GM19395 (cell line): ENCODE data around the gene HDAC7.

Source experiments
- ATAC-seq: cut with Tn5 transposase; IDR thresholded peaks from one replicate; pipeline ENCODE4 v1.9.1; 2021; ENCODE audit warnings: mild to moderate bottlenecking, moderate library complexity; ENCODE audit not compliant: unreplicated experiment

HDAC7 gene

DNA sequence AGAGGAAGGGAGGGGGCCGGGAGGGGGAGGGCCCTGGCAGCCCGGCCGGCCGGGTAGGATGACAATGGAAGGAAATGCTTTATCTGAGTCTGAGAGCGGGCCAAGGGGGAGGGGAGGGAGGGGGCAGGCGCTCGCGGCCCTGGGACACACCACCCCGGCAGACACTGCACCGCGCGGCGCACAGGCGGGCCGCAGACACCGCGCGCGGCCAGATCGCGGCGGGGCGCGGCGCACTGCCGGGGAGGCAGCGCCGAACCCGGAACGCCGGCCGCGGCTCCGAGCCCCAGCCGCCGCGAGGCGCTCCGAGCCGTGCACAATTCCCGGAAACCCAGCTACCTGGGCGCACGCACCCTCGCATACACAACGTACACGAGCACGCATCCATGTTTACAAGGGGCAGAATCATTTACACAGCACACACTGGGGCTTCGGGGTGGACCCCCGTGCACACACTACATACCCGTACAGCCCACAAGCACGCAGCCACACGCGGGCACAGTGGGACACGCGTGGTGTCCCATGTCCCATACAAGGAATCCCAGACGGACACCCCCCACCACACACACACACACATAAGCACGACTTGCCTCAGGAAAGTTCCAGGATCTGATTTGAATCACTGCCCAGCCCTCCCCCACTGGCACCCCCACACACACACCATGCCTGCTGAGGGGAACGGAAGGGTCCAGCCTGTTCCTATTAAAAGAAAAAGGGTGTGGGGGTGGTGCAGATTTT lies at the start of gene HDAC7:
Gene HDAC7 (minus strand): TSS at position 8 of the 735 bp plus-strand sequence. CDS start 118 bp downstream, outside the sequence.
- ATAC-seq = peak; percentile 45

DNA sequence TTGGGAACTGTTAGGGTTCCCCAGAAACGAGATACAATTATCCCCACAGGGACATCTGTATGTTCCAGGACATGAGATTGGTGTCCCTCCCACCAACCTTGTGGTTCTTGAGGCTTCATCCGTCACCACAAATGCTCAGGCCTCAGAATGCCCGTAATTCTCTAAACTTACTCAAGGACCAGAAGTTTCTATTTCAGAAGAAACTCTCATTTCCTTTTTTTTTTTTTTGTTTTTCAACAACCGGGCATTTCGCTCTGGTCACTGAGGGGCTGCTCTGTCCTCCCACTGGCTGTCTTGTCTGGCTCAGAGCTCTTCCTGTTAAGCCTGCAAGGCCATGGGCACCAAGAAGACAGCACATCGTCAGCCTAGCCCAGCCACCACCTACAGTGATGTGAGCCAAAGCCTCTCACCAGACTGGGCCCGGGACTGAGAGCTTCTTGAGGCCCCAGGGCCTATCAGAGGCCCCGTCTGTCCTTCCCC lies 48.9 kb upstream of the HDAC7 start:
- peak; percentile 67 for ATAC-seq

DNA sequence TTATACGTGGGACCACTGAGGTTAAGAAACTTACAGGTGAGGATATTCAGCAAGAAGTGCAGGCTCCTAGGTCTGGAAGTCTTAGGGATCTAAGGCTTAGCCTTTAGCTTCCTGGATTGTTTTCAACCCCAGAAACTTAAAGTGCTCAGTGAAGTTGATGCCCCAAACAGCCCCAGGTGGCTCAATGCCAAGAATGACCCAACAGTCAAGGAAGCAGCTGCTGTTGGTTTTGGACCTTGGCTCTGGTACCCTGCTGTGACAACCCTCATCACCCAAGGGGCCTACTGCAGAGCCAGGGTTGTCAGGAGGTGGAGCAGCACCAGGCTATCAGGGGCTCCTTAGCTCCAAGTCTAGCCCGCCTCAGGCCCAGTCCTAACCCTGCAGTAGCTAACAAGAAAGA lies 48.3 kb upstream of the HDAC7 start:
- ATAC-seq = peak; percentile 7

DNA sequence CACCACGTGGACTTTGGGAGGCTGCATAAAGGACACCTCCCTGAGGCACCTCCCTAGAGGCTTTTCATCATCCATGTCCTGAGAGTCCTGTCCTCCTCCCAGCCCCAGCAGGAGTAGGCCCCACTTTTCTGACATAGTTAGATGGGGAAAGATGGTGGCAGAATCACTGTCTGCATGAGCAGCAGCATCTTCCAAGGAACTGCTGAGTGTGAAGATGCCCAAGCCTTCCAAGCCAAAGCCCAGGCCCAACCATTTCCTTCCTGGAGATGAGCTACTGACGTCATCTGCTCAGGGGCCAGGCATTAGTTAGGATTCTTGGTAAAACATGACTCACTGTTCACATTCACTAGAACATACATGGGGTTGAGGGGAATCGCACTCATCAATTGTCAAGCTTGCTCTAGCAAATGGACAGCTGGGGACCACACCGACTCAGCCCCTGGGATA lies 47.8 kb upstream of the HDAC7 start:
- no peak for ATAC-seq

DNA sequence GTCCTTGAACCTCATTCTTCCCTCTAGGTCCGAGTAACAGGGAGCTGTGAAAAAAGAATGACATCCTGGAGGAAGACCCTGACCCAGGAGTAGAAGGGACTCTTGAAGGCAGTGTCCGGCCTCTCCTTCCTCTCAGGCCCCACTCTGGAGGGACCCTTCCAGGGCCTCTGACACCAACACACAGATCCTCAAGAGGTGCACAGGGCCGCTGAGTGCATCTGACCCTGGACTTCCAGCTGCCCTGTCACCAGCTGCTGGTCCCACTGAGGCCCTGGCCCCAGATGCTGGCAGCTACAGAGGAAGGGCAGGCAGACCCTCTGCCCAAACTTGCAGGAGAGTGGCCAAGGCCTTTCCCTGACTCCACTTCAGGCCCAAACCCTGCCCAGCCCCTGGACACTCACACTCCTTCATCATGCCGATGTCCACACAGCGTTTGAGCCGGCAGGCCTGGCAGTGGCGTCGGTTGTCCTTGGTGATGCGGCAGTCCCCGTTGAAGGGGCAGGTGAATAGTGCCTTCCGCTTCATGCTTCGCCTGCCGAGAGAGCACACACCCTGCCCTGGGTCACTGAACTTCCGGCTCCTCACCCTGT lies 45.0 kb upstream of the HDAC7 start:
- no peak for ATAC-seq

DNA sequence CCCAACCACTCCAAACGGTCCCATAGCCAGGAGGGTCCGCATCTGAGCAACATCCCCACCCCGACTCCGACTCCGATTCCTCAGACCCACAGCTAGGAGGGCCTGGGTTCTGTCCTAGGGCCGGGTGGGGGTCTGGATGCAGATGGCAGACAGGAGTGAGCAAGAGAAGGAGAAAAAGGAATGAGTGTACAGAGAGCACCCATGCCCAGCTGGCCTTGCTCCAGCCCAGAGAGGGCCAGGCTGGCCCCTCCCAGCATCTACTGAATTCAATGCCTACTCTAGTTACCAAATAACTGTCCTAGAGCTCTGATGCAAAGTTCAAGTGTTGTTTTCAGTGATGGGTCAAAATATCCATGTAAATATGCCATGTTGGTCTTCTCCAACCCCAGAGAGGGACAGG lies 44.3 kb upstream of the HDAC7 start:
- no peak for ATAC-seq

DNA sequence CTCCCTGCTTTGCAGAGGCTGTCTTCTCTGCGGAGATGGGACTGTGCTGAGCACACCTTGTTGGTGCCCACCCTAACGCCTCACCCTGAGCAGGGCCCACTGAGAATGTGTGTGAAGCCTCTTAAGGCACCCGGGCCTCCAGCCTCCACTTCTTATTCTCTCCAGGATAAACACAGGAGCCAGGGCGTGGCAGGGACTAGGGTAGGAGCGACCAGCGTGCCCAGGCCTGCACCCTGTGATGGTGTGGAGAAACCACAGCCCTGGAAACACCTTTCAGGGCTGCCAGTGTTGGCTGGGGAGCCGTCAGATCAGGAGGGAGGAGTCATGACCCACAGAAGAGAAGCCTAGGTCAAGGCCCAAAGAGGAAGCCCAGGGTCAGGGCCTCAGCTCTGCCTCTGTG lies 43.8 kb upstream of the HDAC7 start:
- no peak for ATAC-seq

DNA sequence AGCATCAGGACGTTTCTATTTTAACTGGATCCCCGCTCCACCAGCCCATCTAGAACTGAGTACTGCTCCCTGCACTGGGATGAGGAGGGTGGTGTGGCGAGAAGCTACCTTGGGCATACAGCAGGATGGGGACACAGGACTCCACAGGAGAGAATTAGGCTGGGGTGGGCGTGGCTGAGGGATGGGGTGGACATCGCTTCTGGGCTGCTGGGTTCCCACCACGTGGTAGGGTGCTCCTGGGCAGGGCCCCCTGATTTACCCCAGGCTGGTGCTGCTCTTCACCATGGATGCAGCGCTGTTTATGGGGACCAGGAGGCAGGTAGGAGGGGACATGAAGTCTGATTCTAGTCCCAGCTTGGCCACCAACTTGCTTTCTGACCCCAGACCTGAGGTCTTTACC lies 43.2 kb upstream of the HDAC7 start:
- ATAC-seq = no peak

DNA sequence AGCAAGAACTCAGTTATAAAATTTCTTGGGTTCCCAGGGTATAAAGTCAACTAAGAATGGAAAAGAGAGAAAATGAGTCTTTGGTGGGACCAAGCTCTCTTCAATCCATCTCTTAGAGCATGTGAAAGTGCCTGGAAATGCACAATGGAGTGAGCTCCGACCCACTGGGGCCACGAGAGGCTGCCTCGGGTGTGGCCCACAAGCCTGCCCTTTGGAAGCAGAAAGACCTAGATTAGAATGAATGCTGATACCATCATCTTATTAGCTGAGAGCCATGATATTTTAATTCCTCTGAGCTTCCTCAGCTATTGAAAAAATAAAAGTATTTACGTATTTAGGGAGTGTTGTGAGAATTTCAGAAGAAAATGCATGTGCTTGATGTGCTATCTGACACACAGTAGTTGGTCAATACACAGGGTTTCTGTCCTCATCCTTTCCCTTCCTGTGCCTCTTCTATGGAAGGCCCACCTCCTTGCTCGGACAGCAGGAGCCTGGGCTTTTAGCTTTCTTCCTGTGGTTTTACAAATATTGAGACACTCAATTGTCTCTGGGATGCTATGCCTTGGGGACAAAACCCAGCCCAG lies 42.6 kb upstream of the HDAC7 start:
- ATAC-seq = no peak

DNA sequence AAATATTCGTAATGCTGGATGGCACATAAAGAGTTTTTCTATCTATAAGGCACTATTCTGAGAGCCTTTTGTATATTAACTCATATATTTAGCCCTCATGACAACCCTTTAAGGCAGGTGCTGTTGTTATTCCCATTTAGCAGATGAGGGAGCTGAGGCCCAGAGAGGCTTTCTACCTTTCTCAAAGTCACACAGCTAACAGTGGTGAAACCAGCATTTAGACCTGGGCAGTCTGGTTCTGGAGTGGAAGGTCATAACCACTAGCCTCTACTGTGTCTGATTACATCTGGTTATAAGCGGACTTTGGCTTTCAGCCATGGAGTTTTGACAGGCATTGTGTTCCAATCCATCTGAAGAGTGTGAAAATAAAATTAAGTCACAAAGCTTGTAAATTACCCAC lies 41.2 kb upstream of the HDAC7 start:
- ATAC-seq = no peak

DNA sequence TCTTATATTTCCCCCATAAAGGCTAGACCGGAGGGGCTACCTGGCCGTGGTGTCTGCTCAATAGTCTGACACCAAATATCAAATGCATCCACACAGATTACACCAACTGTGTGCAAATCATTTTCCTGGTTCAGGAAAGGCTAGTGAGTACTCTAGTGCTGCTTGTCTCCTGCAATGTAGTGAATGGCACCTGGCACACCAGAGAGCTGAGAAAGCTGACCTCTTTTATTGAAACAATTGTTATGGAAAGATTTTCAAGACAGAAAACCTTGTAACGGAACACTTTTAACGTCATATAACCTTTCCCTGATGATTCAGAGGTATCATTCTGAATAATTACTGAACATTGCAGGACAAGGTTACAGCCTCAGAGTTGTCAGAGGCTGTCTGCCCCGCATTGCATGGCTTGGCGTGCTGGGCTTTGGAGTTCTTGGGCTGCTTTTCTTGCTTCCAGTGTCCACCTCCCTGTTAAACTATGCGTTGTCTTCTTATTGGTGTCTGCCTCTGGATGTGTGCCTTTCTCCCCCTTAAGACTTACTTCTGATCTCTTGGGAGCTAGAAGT lies 40.7 kb upstream of the HDAC7 start:
- ATAC-seq = no peak

DNA sequence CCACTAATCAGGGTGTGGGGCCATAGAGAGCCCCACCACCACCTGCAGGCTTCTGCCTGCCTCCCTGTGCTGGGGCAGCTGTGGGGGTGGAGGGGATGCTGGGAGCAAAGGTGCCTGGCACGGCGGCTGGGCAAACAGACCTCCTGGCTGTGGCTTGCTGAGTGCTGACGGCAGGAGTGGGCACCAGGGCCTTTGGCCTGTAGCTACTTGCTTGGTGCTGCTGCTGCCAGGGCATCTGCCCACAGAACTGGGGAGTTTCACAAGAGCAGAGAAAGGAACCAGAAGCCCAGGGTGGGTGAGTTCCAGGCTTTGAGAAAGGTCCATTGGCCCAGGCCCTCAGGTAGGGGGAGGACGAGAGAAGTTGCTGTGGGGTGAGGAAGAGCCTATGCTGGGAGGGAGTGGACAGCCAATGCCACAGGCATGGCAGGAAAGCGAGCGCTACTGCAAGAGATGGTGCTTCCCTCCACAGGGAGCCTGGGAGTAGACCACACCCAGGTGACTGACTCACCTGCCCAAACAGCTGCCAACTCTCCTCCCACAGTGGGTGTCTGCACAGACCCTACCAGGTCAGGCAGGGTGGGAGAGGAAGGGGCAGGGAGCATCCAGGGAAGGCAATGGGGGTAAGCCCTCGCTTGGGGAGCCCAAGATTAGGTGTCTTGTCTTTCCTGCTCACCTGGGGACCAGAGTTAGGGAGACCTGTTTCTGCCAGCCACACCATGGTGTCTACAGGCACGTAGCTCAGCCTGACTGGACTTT lies 39.0 kb upstream of the HDAC7 start:
- ATAC-seq = no peak

DNA sequence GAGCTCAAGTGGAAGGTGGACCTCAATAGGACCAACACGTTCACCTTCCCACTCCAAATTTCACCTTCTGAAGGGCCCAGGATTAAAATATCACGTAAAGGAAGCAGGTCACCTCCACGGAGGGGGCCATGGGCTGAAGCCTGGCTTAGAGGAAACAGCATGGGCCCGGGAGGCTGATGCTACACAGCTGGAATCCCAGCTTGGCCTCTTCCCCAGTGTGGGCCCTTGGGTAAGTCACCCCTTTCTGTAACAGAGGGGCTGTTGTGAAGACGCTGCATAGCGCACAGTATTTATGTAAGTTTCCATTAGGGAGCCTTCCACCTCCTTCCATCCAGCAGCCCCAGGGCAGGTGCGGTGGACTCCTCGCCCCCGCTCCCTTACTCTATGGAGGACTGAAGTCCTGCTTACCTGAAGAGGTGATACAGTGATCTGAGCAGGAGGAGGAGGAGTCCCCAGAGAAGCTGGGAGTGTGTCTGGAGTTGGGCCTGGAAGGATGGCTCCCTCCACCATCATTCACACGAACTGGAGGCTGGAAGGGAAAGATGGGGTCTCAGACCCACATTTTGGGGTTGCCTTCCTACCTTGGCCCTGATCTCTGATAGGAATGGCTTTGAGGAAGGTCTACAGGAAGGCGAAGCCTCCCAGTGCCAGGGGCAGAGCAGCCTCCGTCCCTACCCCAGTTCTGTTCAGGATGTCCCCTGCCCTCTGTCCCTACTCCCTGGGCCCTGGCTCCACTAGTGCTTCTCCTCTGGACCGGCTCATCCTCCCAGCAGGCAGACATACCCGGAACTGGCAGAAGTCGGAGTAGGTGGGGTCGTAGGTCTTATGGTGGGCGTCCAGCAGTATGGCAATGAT lies 37.2 kb upstream of the HDAC7 start:
- ATAC-seq = no peak

DNA sequence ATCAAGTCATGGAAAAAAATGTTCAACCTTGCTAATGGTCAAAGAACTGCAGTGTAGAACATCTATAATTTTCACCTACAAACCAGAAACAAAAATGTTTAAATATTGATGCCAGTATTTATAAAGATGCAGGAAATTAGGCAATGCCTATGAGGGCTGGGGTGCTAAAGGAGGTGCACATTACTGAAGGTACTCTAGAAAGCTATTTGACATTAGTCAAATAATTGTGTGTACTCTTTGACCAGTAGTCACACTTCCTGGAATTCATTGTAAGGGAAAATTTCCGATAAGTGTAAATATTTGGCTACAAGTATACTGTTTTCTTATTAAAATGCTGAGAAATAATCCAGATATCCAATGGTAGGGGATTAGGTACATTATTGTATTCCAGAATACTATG lies 36.4 kb upstream of the HDAC7 start:
- ATAC-seq = no peak

DNA sequence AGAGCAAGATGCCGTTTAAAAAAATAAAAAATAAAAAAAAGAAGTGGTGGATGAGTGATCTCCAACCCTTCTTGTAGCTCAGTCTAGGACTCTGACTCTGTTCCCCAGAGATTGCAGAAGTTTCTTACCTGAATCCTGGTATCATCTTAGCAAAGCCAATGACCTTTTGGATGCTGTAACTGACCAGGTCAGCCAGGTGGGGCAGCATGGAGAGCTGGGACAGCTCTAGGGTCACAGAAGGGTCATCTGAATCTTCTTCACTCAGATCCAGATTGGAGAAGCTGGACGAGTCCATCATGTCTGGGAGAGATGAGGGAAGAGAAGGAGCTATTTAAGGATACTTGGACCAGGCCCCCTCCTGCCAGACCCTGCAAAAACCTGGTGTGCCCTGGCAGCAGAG lies 35.8 kb upstream of the HDAC7 start:
- no peak for ATAC-seq

DNA sequence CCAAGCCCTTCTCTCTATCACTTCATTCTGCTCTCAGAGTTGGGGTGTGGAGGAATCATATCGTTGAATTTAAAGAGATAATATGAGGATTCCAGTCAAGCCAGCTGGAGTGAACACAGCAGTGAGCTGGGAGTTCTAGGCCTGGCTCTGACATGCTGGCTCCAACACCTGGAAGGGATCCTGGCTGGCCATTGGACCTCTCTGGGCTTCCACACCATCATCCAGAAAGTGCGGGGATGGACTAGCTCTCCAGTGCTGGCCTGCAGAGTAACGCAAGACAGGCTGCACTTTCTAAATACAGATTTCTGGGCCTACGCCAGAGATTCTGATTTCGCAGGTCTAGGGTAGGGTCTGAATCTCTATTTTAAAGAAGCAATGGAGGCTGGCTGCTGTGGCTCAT lies 34.8 kb upstream of the HDAC7 start:
- no peak for ATAC-seq

DNA sequence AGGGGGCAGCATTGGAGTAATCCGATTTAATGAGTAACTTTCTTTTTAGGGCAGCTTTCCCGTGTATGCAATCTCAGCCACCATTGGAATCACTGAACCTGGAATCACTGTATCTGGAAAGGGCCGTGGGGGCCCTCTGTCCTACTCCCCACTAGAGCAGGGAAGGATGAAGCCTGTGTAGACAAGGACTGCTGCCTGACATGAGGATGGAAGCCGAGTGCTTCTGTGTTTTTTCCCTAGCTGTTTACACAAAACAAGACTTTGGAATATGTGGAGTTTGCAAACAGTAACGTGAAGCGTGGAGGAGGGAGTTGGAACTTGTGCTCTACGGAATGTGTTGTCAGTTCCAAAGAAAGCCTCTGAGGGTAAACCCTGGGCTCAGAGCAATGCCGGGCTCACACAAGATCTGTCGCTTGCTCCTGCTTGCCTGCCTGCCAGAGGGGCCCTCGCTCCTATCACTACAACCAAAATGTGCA lies 32.4 kb upstream of the HDAC7 start:
- no peak for ATAC-seq

DNA sequence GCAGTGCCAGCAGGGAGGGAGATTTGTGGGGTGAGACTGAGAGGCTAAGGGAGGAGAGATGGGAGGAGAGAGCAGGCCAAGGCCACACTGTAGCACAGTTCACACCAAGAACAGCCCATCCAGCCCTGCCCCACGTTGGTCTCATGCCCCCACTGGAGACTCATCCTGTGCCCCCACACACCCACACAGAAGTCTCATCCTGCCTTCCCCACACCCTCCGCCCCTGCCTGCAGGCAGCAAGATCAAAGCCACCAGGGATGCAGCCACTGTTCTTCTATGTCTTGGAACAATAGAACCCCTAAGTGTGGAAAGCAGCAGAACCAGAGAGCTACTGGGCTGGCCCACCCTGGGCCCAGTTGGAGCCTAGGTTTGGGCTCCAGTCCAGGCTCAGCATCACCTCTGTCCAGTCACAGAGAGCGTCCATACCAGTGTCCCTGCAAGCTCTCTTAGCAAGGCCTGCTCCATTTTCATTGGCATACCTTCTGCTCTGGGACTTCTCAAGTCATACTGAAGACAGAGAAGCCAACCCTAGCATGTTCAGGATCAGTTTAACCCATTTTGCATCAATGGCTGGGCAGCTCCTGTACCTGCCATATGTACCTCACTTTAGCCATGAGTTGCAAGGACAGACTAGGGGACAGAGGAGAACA lies 31.7 kb upstream of the HDAC7 start:
- ATAC-seq = no peak
